Lung (tissue), 12 donors: ENCODE results near the gene MST1. TPM values are rescaled to one million over a fixed set of nuclear protein-coding genes. Genes with fewer than 3 reads are reported as not detected.

Source experiments
- ATAC-seq: fragments of 200-7000 bp; cut with Tn5 transposase; one replicate; pipeline ENCODE4 v1.9.1; 2020; ENCODE audit warnings: moderate number of reproducible peaks; ENCODE audit not compliant: insufficient read depth, low FRiP score
- DNase-seq, 3 donors: peaks; one replicate each; pipeline ENCODE4 v3.0.0-alpha.2; 2013 to 2017
- H3K27ac ChIP-seq, 2 donors: one replicate each; pipeline ENCODE4 v1.5.1; 2013; ENCODE audit warnings: mild to moderate bottlenecking in 2 of 2, moderate library complexity in 2 of 2, control low read depth in 1 of 2, inconsistent platforms in 1 of 2, low read depth in 1 of 2, low read length in 1 of 2
- H3K27me3 ChIP-seq, 3 donors: one replicate each; pipeline ENCODE4 v1.5.1; 2013; ENCODE audit warnings: low read length in 2 of 3; ENCODE audit not compliant: control insufficient read depth in 3 of 3, insufficient read depth in 3 of 3
- H3K36me3 ChIP-seq, 4 donors: one replicate each; pipeline ENCODE4 v1.5.1; 2013; ENCODE audit warnings: low read length in 4 of 4, mild to moderate bottlenecking in 1 of 4, moderate library complexity in 1 of 4; ENCODE audit not compliant: control insufficient read depth in 4 of 4, insufficient read depth in 4 of 4
- H3K4me1 ChIP-seq, 5 donors: one replicate each; pipeline ENCODE4 v1.5.1; 2013; ENCODE audit warnings: low read length in 5 of 5, mild to moderate bottlenecking in 2 of 5, moderate library complexity in 1 of 5; ENCODE audit not compliant: control insufficient read depth in 5 of 5, insufficient read depth in 5 of 5
- H3K4me3 ChIP-seq: one replicate; pipeline ENCODE4 v1.5.1; 2013; ENCODE audit warnings: mild to moderate bottlenecking, control low read depth, moderate library complexity
- H3K9ac ChIP-seq, 2 donors: one replicate each; pipeline ENCODE4 v1.5.1; 2013; ENCODE audit warnings: low read length in 2 of 2, control low read depth in 1 of 2; ENCODE audit not compliant: insufficient read depth in 1 of 2
- H3K9me3 ChIP-seq, 4 donors: one replicate each; pipeline ENCODE4 v1.5.1; 2013; ENCODE audit warnings: low read length in 3 of 4, mild to moderate bottlenecking in 1 of 4, moderate library complexity in 1 of 4; ENCODE audit not compliant: control insufficient read depth in 4 of 4, insufficient read depth in 3 of 4
- CTCF ChIP-seq: IDR thresholded peaks from 2 replicates; pipeline ENCODE4 v1.5.1; 2012; ENCODE audit warnings: mild to moderate bottlenecking; ENCODE audit errors: control extremely low read depth, extremely low read depth
- WGBS, 2 donors: extraction: QIAGEN DNeasy Blood & Tissue Kit; methylation state at CpG; one replicate each; pipeline ENCODE4 v1.1.7; 2013; 5-methylcytosine and 5-hydroxymethylcytosine counted together
- polyA plus RNA-seq, 2 donors: library from polyadenylated mRNA; stranded (reverse); fragments of 200-250 nt; gene quantifications; one replicate each; pipeline ENCODE4 v1.2.1, GENCODE V29; 2013
- total RNA-seq, 2 donors: library from RNA; depleted of rRNA in 1 of 2; stranded (reverse); fragments of >200 nt in 1 of 2; gene quantifications; one replicate each; pipeline ENCODE4 v1.2.1, GENCODE V29; 2014 to 2021
- donor health status: control.
- donor health status: control.
- donor health status: Bipolar disorder and iron deficiency.
- donor health status: healthy.
- donor health status: DM: yes; HTN: yes; CAD: no.

The MST1 gene
- total and polyA plus RNA-seq, 4 donors, result 8.3 to 27.0 (median 17.2) TPM

GRCh38 chr3:49665822-49666519 lies 23.3 kb downstream of the MST1 start:
- H3K36me3 ChIP-seq, result no peaks in the 10 kb centered on the region
- no peak for ATAC-seq

DNA sequence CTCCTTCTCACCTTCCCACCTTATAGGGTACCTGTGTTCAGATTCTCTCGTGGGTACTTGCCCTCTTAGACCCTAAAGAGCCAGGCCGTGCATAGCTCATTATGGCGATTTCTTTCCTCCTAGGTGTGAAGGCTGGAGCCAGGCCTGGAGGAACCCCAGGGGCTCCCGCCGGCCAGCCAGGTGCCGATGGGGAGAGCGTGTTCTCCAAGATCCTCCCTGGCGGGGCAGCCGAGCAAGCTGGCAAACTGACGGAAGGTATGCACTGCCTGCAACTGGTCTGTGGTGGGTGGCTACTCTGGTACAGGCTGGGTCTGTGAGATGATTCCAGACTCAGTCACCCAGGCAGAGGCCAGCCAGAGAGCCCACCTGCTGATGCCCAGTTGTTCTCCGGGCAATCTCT lies 25.0 kb downstream of the MST1 start:
- ATAC-seq (no peak), DNase-seq (no peak)
- Histone ChIP-seq H3K27ac (no peak overlapping the region), H3K9me3 (no peaks in the 10 kb centered on the region), H3K4me3 (no peak overlapping the region), H3K9ac (no peak overlapping the region), H3K4me1 (no peaks in the 10 kb centered on the region), H3K27me3 (no peaks in the 10 kb centered on the region), H3K36me3 (no peaks in the 10 kb centered on the region)
- no peak for TF ChIP-seq CTCF
- WGBS, 2 donors, result 91 to 94% methylated on average over 11 of the region's 11 CpGs

More at GRCh38 chr3:49665822-49666519, 23.3 kb downstream of the MST1 start:
- Histone ChIP-seq H3K4me1 (no peaks in the 10 kb centered on the region), H3K27me3 (no peaks in the 10 kb centered on the region), H3K9ac (no peak overlapping the region), H3K4me3 (no peak overlapping the region), H3K9me3 (no peaks in the 10 kb centered on the region), H3K27ac (no peak overlapping the region)
- no peak for DNase-seq
- no peak for TF ChIP-seq CTCF
- WGBS, 2 donors, result 79 to 89% methylated on average over 6 of the region's 6 CpGs

DNA sequence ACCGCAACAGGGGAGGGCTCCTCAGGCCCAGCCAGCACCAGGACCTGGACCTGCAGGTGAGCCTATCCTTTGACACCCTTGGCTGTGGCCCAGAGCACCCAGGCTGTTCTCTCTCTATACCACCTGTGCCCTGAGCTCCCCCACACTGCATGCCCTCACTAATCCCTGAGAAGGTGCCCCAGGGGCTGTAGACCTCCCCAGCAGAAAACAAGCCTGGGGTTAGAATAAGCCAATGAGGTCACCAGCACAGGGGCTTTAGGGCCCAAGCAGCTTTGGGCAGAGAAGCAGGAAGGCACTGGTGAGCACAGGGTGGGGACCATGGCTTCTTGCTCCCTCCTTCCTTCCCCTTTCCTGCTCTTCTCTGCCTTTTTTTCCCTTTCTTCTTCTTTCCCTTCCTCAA lies 25.4 kb downstream of the MST1 start:
- TF ChIP-seq CTCF, result no peak
- no peak overlapping the region for H3K27ac ChIP-seq
- H3K36me3 ChIP-seq, result no peaks in the 10 kb centered on the region
- WGBS, 2 donors, result 100% methylated on average over 1 of the region's 1 CpG
- no peaks in the 10 kb centered on the region for H3K4me1 ChIP-seq
- H3K4me3 ChIP-seq, result no peak overlapping the region
- H3K27me3 ChIP-seq, result no peaks in the 10 kb centered on the region
- ATAC-seq (no peak), DNase-seq (no peak)
- H3K9me3 ChIP-seq, result no peaks in the 10 kb centered on the region
- H3K9ac ChIP-seq, result no peak overlapping the region
